ENCODE results near the gene PDXK. TPM values are rescaled to one million over a fixed set of nuclear protein-coding genes. Genes with fewer than 3 reads are reported as not detected.
A peak's percentile ranks its signal among the peaks of the same experiment; 100 is the strongest.

PDXK gene
- total and polyA plus RNA-seq, 2 of the 13 experiments (the other 11 are each of a cell fraction or from before 2014, with no cell fraction given), result 114 to 184 TPM

GRCh38 chr21:43731476-43731875 is 12.5 kb downstream of the PDXK start (continued):
- TF ChIP-seq ZNF720 (CRISPR knock-in tag; IDR thresholded peaks at IDR 0.05) (no peak), DRAP1 (CRISPR knock-in tag; IDR thresholded peaks at IDR 0.05) (peak; percentile 61; the same call in 1 of the 2 replicates), TBL1XR1 (IDR thresholded peaks at IDR 0.05; ENCODE audit: borderline replicate concordance, low read length, partially characterized antibody) (no peak), ZNF367 (CRISPR knock-in tag; IDR thresholded peaks at IDR 0.05; ENCODE audit: borderline replicate concordance) (no peak), RAD51 (IDR thresholded peaks at IDR 0.05; ENCODE audit: borderline replicate concordance) (no peak), HCFC1 (IDR thresholded peaks at IDR 0.05; ENCODE audit: low read depth, low read length) (no peak), TCF7 (IDR thresholded peaks at IDR 0.05; ENCODE audit: low read depth) (no peak), ZHX1 (CRISPR knock-in tag; IDR thresholded peaks at IDR 0.05; ENCODE audit: low read depth) (no peak), SETDB1 (CRISPR knock-in tag; IDR thresholded peaks at IDR 0.05; ENCODE audit: borderline replicate concordance) (no peak), ZNF337 (CRISPR knock-in tag; IDR thresholded peaks at IDR 0.05; ENCODE audit: borderline replicate concordance, low read depth) (no peak), ZNF639 (CRISPR knock-in tag; conservative IDR thresholded peaks at IDR 0.05) (no peak), ZNF224 (CRISPR knock-in tag; IDR thresholded peaks at IDR 0.05) (no peak), RFX1 (IDR thresholded peaks at IDR 0.05) (no peak), SP1 (IDR thresholded peaks at IDR 0.05) (no peak), SP1 (CRISPR knock-in tag; IDR thresholded peaks at IDR 0.05) (no peak), NFKB2 (CRISPR knock-in tag; IDR thresholded peaks at IDR 0.05; ENCODE audit: borderline replicate concordance) (no peak), ZNF530 (CRISPR knock-in tag; IDR thresholded peaks at IDR 0.05; ENCODE audit: low read depth) (no peak), ZNF326 (CRISPR knock-in tag; IDR thresholded peaks at IDR 0.05; ENCODE audit: borderline replicate concordance) (no peak), ZNF282 (IDR thresholded peaks at IDR 0.05; ENCODE audit: partially characterized antibody) (no peak), PHF8 (CRISPR knock-in tag; IDR thresholded peaks at IDR 0.05) (no peak; the same call in 1 of the 2 replicates), GRHL1 (CRISPR knock-in tag; conservative IDR thresholded peaks at IDR 0.05) (no peak), HIC2 (CRISPR knock-in tag; IDR thresholded peaks at IDR 0.05; ENCODE audit: low read depth) (no peak), TGIF2 (CRISPR knock-in tag; IDR thresholded peaks at IDR 0.05) (no peak), KDM2A (CRISPR knock-in tag; IDR thresholded peaks at IDR 0.05; ENCODE audit: borderline replicate concordance, low read depth) (0 out of 2 replicates have a peak, but pooled peaks have one; percentile 18), HDAC1 (CRISPR knock-in tag; IDR thresholded peaks at IDR 0.05) (peak; percentile 59), ZNF589 (CRISPR knock-in tag; conservative IDR thresholded peaks at IDR 0.05) (no peak)

Data from HepG2 (cell line).